ENCODE data around the gene AK4. TPM values are rescaled to one million over a fixed set of nuclear protein-coding genes. Genes with fewer than 3 reads are reported as not detected.
"Not testable (repeated sequence)": the region's sequence is repeated elsewhere in the genome, so short reads cannot be mapped to it uniquely, and the experiment has no call there.

AK4 gene
- total RNA-seq, 1 donor from 2014 or later, result 133 TPM

DNA sequence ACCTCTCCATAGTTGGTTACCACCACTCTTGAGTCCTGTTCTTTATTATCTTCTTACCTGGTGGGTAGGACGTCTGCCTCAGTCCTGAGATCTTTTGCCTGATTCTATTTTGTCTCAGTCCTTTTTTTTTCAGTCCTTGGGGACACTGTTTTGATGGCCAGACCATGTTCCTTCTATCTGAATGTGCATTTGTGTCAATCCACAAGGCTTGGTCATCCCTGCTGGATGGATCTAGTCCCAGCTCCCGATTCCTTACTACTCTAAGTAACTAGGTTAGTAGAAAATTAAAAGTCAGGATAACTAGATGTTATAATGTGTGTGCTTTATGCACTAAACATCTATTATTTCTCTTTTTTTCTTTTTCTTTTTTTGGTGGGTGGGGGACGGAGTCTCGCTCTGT is 28.1 kb upstream of the AK4 start:
- Histone ChIP-seq H3K4me3 (ENCODE audit: insufficient read depth, low read depth, low read length) (no peak overlapping the region), H3K9me3 (ENCODE audit: insufficient read depth, low read depth, low read length) (no peaks in the 10 kb centered on the region), H3K27me3 (ENCODE audit: insufficient read depth, low read length) (no peaks in the 10 kb centered on the region), H3K36me3 (ENCODE audit: insufficient read depth, low read length) (no peaks in the 10 kb centered on the region), H4K20me1 (ENCODE audit: insufficient read depth, low read length) (no peaks in the 10 kb centered on the region), H2AFZ (ENCODE audit: low read depth, low read length) (no peak overlapping the region), H3K9ac (ENCODE audit: low read length) (no peak overlapping the region), H3K4me1 (ENCODE audit: insufficient read depth, low read length) (no peaks in the 10 kb centered on the region), H3K27ac (ENCODE audit: low read depth, low read length) (no peak overlapping the region), H3K79me2 (ENCODE audit: insufficient read depth, low read length) (no peaks in the 10 kb centered on the region), H3K4me2 (ENCODE audit: low read length) (no peak overlapping the region)
- Mint-ChIP-seq H3K4me3 (ENCODE audit: unreplicated experiment) (no peak overlapping the region), H3K27me3 (ENCODE audit: low read depth, unreplicated experiment) (no peaks in the 10 kb centered on the region), H3K27ac (ENCODE audit: unreplicated experiment) (peak overlapping the region; percentile 9), H3K36me3 (ENCODE audit: low read depth, unreplicated experiment) (no peaks in the 10 kb centered on the region), H3K9me3 (ENCODE audit: unreplicated experiment) (peaks cover 6% of the 10 kb centered on the region), H3K4me1 (ENCODE audit: low read depth, unreplicated experiment) (peaks cover 7% of the 10 kb centered on the region)
- no peak for FAIRE-seq
- TF ChIP-seq EZH2 (IDR thresholded peaks at IDR 0.05; ENCODE audit: insufficient read depth, low read length), result no peak
- TF ChIP-seq, protein P1, sequence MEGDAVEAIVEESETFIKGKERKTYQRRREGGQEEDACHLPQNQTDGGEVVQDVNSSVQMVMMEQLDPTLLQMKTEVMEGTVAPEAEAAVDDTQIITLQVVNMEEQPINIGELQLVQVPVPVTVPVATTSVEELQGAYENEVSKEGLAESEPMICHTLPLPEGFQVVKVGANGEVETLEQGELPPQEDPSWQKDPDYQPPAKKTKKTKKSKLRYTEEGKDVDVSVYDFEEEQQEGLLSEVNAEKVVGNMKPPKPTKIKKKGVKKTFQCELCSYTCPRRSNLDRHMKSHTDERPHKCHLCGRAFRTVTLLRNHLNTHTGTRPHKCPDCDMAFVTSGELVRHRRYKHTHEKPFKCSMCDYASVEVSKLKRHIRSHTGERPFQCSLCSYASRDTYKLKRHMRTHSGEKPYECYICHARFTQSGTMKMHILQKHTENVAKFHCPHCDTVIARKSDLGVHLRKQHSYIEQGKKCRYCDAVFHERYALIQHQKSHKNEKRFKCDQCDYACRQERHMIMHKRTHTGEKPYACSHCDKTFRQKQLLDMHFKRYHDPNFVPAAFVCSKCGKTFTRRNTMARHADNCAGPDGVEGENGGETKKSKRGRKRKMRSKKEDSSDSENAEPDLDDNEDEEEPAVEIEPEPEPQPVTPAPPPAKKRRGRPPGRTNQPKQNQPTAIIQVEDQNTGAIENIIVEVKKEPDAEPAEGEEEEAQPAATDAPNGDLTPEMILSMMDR (IDR thresholded peaks at IDR 0.05; ENCODE audit: insufficient read depth, low read depth, low read length), result no peak
- no peak for DNase-seq (ENCODE audit: low read depth)

DNA sequence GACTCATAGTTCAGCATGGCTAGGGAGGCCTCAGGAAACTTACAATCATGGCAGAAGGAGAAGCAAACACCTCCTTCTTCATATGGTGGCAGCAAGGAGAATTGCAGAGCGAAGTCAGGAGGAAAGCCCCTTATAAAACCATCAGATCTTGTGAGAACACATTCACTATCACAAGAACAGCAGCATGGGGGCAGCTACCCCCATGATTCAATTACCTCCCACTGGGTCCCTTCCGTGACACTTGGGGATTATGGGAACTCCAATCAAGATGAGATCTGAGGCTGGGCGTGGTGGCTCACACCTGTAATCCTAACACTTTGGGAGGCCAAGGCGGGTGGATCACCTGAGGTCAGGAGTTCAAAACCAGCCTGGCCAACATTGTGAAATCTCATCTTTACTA is 18.9 kb upstream of the AK4 start:
- H3K4me3 ChIP-seq (ENCODE audit: insufficient read depth, low read depth, low read length); H3K4me3 Mint-ChIP-seq (ENCODE audit: unreplicated experiment); H3K27me3 ChIP-seq (ENCODE audit: insufficient read depth, low read length); DNase-seq (ENCODE audit: low read depth); H3K9me3 ChIP-seq (ENCODE audit: insufficient read depth, low read depth, low read length); H2AFZ ChIP-seq (ENCODE audit: low read depth, low read length); H3K27ac Mint-ChIP-seq (ENCODE audit: unreplicated experiment); H3K79me2 ChIP-seq (ENCODE audit: insufficient read depth, low read length); H3K4me1 ChIP-seq (ENCODE audit: insufficient read depth, low read length); H3K27ac ChIP-seq (ENCODE audit: low read depth, low read length); H3K9me3 Mint-ChIP-seq (ENCODE audit: unreplicated experiment); H4K20me1 ChIP-seq (ENCODE audit: insufficient read depth, low read length); H3K36me3 ChIP-seq (ENCODE audit: insufficient read depth, low read length); H3K9ac ChIP-seq (ENCODE audit: low read length); H3K4me1 Mint-ChIP-seq (ENCODE audit: low read depth, unreplicated experiment); H3K4me2 ChIP-seq (ENCODE audit: low read length); FAIRE-seq; H3K36me3 Mint-ChIP-seq (ENCODE audit: low read depth, unreplicated experiment); H3K27me3 Mint-ChIP-seq (ENCODE audit: low read depth, unreplicated experiment): not testable (repeated sequence)

DNA sequence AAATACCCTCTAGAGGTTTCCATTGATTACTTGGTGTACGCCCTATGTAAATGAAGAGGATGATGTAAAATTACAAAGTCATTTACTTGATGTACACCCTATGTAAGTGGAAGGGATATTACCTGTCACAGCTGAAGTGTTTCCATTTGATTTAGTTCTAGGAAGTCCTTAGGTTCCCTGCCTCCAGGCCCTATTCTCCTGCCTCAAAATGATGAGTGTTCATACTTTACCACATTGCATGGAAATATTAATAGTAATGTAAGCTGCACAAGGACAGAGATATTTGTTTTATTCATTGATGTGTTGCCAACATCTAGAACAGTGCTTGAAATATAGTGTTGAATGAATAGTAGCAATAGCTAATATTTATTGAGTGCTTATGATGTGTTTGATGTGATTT is 9.5 kb upstream of the AK4 start:
- H3K79me2 ChIP-seq (ENCODE audit: insufficient read depth, low read length), result no peaks in the 10 kb centered on the region
- no peak overlapping the region for H3K4me2 ChIP-seq (ENCODE audit: low read length)
- no peaks in the 10 kb centered on the region for H3K4me1 ChIP-seq (ENCODE audit: insufficient read depth, low read length)
- no peaks in the 10 kb centered on the region for H3K9me3 ChIP-seq (ENCODE audit: insufficient read depth, low read depth, low read length)
- H3K27ac Mint-ChIP-seq (ENCODE audit: unreplicated experiment), result no peak overlapping the region
- no peak overlapping the region for H3K4me3 ChIP-seq (ENCODE audit: insufficient read depth, low read depth, low read length)
- no peaks in the 10 kb centered on the region for H3K36me3 Mint-ChIP-seq (ENCODE audit: low read depth, unreplicated experiment)
- FAIRE-seq (no peak), DNase-seq (ENCODE audit: low read depth) (no peak)
- H3K9ac ChIP-seq (ENCODE audit: low read length), result no peak overlapping the region
- H3K4me1 Mint-ChIP-seq (ENCODE audit: low read depth, unreplicated experiment), result peaks cover 16% of the 10 kb centered on the region
- H2AFZ ChIP-seq (ENCODE audit: low read depth, low read length), result no peak overlapping the region
- no peak overlapping the region for H3K27ac ChIP-seq (ENCODE audit: low read depth, low read length)
- no peaks in the 10 kb centered on the region for H3K36me3 ChIP-seq (ENCODE audit: insufficient read depth, low read length)
- no peaks in the 10 kb centered on the region for H3K9me3 Mint-ChIP-seq (ENCODE audit: unreplicated experiment)
- no peaks in the 10 kb centered on the region for H4K20me1 ChIP-seq (ENCODE audit: insufficient read depth, low read length)
- TF ChIP-seq, protein P1 (IDR thresholded peaks at IDR 0.05; ENCODE audit: insufficient read depth, low read depth, low read length), result no peak
- no peak for TF ChIP-seq EZH2 (IDR thresholded peaks at IDR 0.05; ENCODE audit: insufficient read depth, low read length)
- H3K4me3 Mint-ChIP-seq (ENCODE audit: unreplicated experiment), result no peak overlapping the region
- peaks cover 2% of the 10 kb centered on the region for H3K27me3 Mint-ChIP-seq (ENCODE audit: low read depth, unreplicated experiment)
- peaks cover 3% of the 10 kb centered on the region for H3K27me3 ChIP-seq (ENCODE audit: insufficient read depth, low read length)

DNA sequence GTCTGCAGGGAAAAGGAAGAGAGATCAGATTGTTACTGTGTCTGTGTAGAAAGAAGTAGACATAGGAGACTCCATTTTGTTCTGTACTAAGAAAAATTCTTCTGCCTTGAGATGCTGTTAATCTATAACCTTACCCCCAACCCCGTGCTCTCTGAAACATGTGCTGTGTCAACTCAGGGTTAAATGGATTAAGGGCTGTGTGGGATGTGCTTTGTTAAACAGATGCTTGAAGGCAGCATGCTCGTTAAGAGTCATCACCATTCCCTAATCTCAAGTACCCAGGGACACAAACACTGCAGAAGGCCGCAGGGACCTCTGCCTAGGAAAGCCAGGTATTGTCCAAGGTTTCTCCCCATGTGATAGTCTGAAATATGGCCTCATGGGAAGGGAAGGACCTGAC is 8.2 kb upstream of the AK4 start:
- not testable (repeated sequence) for H3K4me3 ChIP-seq (ENCODE audit: insufficient read depth, low read depth, low read length); H3K27ac ChIP-seq (ENCODE audit: low read depth, low read length); H3K9me3 ChIP-seq (ENCODE audit: insufficient read depth, low read depth, low read length); H3K4me3 Mint-ChIP-seq (ENCODE audit: unreplicated experiment); H3K27ac Mint-ChIP-seq (ENCODE audit: unreplicated experiment); FAIRE-seq; H3K27me3 Mint-ChIP-seq (ENCODE audit: low read depth, unreplicated experiment); H3K4me1 ChIP-seq (ENCODE audit: insufficient read depth, low read length); H3K4me2 ChIP-seq (ENCODE audit: low read length); H3K9me3 Mint-ChIP-seq (ENCODE audit: unreplicated experiment); H3K27me3 ChIP-seq (ENCODE audit: insufficient read depth, low read length); H3K9ac ChIP-seq (ENCODE audit: low read length); H3K36me3 ChIP-seq (ENCODE audit: insufficient read depth, low read length); H3K79me2 ChIP-seq (ENCODE audit: insufficient read depth, low read length); DNase-seq (ENCODE audit: low read depth); H3K36me3 Mint-ChIP-seq (ENCODE audit: low read depth, unreplicated experiment); H2AFZ ChIP-seq (ENCODE audit: low read depth, low read length); H4K20me1 ChIP-seq (ENCODE audit: insufficient read depth, low read length)
- peaks cover 16% of the 10 kb centered on the region for H3K4me1 Mint-ChIP-seq (ENCODE audit: low read depth, unreplicated experiment)
